ENCODE measurements around the gene NACC2. TPM values are rescaled to one million over a fixed set of nuclear protein-coding genes. Genes with fewer than 3 reads are reported as not detected.

The NACC2 gene
- total and polyA plus RNA-seq, 2 donors (not counting 3 experiments of a cell fraction or from before 2014, with no cell fraction given), result 15.8 to 27.1 TPM

- no TSS peak for BruUV-seq (replicated peaks)
- Histone ChIP-seq H3K9ac (replicated peaks; ENCODE audit: extremely low read depth, insufficient read depth, low read length) (peak overlapping the region; percentile 20), H3K4me2 (ENCODE audit: insufficient read depth, low read length) (peak overlapping the region; percentile 83), H3K9me1 (replicated peaks; ENCODE audit: control insufficient read depth, extremely low read depth, insufficient read depth, low read length) (no peaks in the 10 kb centered on the region), H3K4me1 (ENCODE audit: control insufficient read depth, extremely low read depth, insufficient read depth, low read length) (peaks cover 8% of the 10 kb centered on the region), H2AFZ (ENCODE audit: low read depth, low read length) (no peak overlapping the region), H3K9me3 (replicated peaks; ENCODE audit: control insufficient read depth, insufficient read depth, low read length) (no peaks in the 10 kb centered on the region), H3K36me3 (ENCODE audit: control insufficient read depth in 2 of 2, extremely low read depth in 1 of 2, insufficient read depth in 2 of 2, low read length in 2 of 2) (no peaks in the 10 kb centered on the region), H3K27ac (ENCODE audit: insufficient read depth, low read depth, low read length) (no peak overlapping the region), H3K79me2 (ENCODE audit: control insufficient read depth, insufficient read depth, low read length) (peaks cover 22% of the 10 kb centered on the region), H3K27me3 (ENCODE audit: control insufficient read depth in 2 of 2, insufficient read depth in 2 of 2, low read length in 2 of 2) (no peaks in the 10 kb centered on the region), H3K4me3 (replicated peaks in 1 of 3; ENCODE audit: insufficient read depth in 1 of 3, low read depth in 1 of 3, low read length in 3 of 3) (peak overlapping the region in 1 of 3 experiments; percentile 71), H4K20me1 (replicated peaks; ENCODE audit: control insufficient read depth, extremely low read depth, insufficient read depth, low read length) (no peaks in the 10 kb centered on the region)
- dilution Hi-C loops (cut with MboI; ENCODE audit: extremely low pct_ligation_motif_present, low sequenced_read_pairs), result no loop called here
- POLR2A ChIA-PET, result no interaction called here
- DNase-seq (ENCODE audit: low read depth, low spot score) (no peak), FAIRE-seq (no peak)
- CTCF ChIA-PET, result interaction anchor here (0.6 to 2.8 kb wide), 9 partner anchors 8 to 347 kb away, joined by 3 to 20 read pairs (median 4); no protein-coding TSS in a partner anchor
- TF ChIP-seq EZH2 (IDR thresholded peaks at IDR 0.05; ENCODE audit: borderline replicate concordance, low read depth, low read length, severe bottlenecking) (no peak), MAX (IDR thresholded peaks at IDR 0.05; ENCODE audit: insufficient read depth, insufficient read length) (no peak), FOS (IDR thresholded peaks at IDR 0.05; ENCODE audit: borderline replicate concordance, insufficient read depth, low read length) (no peak), MYC (IDR thresholded peaks at IDR 0.05; ENCODE audit: low read depth, low read length) (no peak), GATA2 (IDR thresholded peaks at IDR 0.05; ENCODE audit: insufficient read depth, insufficient read length, low read depth, low read length) (no peak), JUN (IDR thresholded peaks at IDR 0.05; ENCODE audit: borderline replicate concordance, insufficient read depth, insufficient read length, low read depth) (no peak), CTCF (IDR thresholded peaks at IDR 0.05; ENCODE audit: extremely low read depth in 1 of 2, insufficient read depth in 1 of 2, low read depth in 1 of 2, low read length in 2 of 2) (no peak), POLR2AphosphoS5 (IDR thresholded peaks at IDR 0.05; ENCODE audit: insufficient read depth, low read depth, low read length) (no peak), POLR2A (IDR thresholded peaks at IDR 0.05; ENCODE audit: low read depth, low read length) (no peak)
- intact Hi-C loops (cut with micrococcal nuclease), result loop anchor here (2.0 to 10.0 kb wide), 6 partner anchors 53 to 358 kb away; partner anchors contain the start of gene CAMSAP1
Measured at GRCh38 chr9:135959814-135960213, 135.3 kb downstream of the NACC2 start.
